HepG2 (cell line): ENCODE measurements around the gene SLC45A1. TPM values are rescaled to one million over a fixed set of nuclear protein-coding genes. Genes with fewer than 3 reads are reported as not detected.

Experiments
- ATAC-seq: fragments of 200-7000 bp; cut with Tn5 transposase; 3 replicates; pipeline ENCODE4 v1.9.1; 2020; ENCODE audit warnings: mild to moderate bottlenecking, moderate library complexity
- BruUV-seq: library from RNA; stranded (reverse); fragments of 400-500 nt; replicated peaks from 2 replicates; lab custom pipeline; 2021; lab: Mats Ljungman, UMichigan
- CTCF ChIA-PET: fragments of 300-600 bp; formaldehyde crosslinking; extraction: SDS; loops from one replicate; lab custom pipeline; 2021; ENCODE audit warnings: low total read pairs, inconsistent platforms, low intra/inter-chr PET ratio; lab: Yijun Ruan, JAX
- POLR2A ChIA-PET: fragments of 350-600 bp; sonication (Branson Sonifier 250); formaldehyde crosslinking; loops from one replicate; lab custom pipeline; 2020; ENCODE audit warnings: antibody characterized with exemption, inconsistent platforms; lab: Yijun Ruan, JAX
- DNase-seq: peaks from one replicate; pipeline ENCODE4 v3.0.0-alpha.2; 2015; ENCODE audit warnings: low spot score
- FAIRE-seq: peaks from 3 replicates; lab custom pipeline; 2011; peaks lifted over from hg19 to GRCh38; lab: Jason Lieb, UNC
- H2AFZ ChIP-seq: one replicate; pipeline ENCODE4 v1.6.1; 2011; ENCODE audit warnings: low read length, inconsistent platforms
- H3K27ac ChIP-seq: fragments of 300-600 bp; 3 replicates; pipeline ENCODE4 v1.8.0; 2011; ENCODE audit warnings: mixed run types, mild to moderate bottlenecking, mixed read lengths, low read length, inconsistent platforms; ENCODE audit not compliant: insufficient read depth; ENCODE audit errors: extremely low read length
- H3K27me3 ChIP-seq, 2 experiments: fragments of 200-600 bp in 1 of 2; 2 replicates in 1 of 2; 3 replicates in 1 of 2; pipeline versions ENCODE4 v1.6.0 to v1.8.0; 2011; ENCODE audit warnings: low read length in 2 of 2, mild to moderate bottlenecking in 2 of 2, moderate library complexity in 2 of 2, inconsistent platforms in 1 of 2; ENCODE audit not compliant: insufficient read depth in 2 of 2, control insufficient read depth in 1 of 2
- H3K36me3 ChIP-seq, 2 experiments: fragments of 200-600 bp in 1 of 2; replicated peaks in 1 of 2; 2 replicates in 1 of 2; 3 replicates in 1 of 2; pipeline versions ENCODE4 v1.5.1 to v1.8.0; 2011; ENCODE audit warnings: low read length in 2 of 2, inconsistent platforms in 1 of 2; ENCODE audit not compliant: insufficient read depth in 2 of 2, control insufficient read depth in 1 of 2
- H3K4me1 ChIP-seq: 2 replicates; pipeline ENCODE4 v1.5.1; 2012; ENCODE audit warnings: low read length, inconsistent platforms; ENCODE audit not compliant: insufficient read depth
- H3K4me2 ChIP-seq: 2 replicates; pipeline ENCODE4 v1.6.0; 2011; ENCODE audit warnings: low read depth, low read length, inconsistent platforms
- H3K4me3 ChIP-seq, 3 experiments: fragments of 200-600 bp in 1 of 3; sonication (generic), shearing (Covaris generic) in 1 of 3; replicated peaks in 1 of 3; 2 replicates each; pipeline ENCODE4 v1.5.1; 2011 to 2016; ENCODE audit warnings: low read length in 3 of 3, inconsistent platforms in 2 of 3, low read depth in 2 of 3, mild to moderate bottlenecking in 2 of 3, control low read depth in 1 of 3, mixed read lengths in 1 of 3; ENCODE audit not compliant: insufficient read depth in 1 of 3
- H3K79me2 ChIP-seq: one replicate; pipeline ENCODE4 v1.6.1; 2011; ENCODE audit warnings: low read length, inconsistent platforms; ENCODE audit not compliant: insufficient read depth
- H3K9ac ChIP-seq: 2 replicates; pipeline ENCODE4 v1.6.0; 2011; ENCODE audit warnings: mild to moderate bottlenecking, low read depth, low read length, inconsistent platforms; ENCODE audit not compliant: insufficient read depth
- H3K9me3 ChIP-seq: 2 replicates; pipeline ENCODE4 v1.5.1; 2012; ENCODE audit warnings: mild to moderate bottlenecking, low read length
- H4K20me1 ChIP-seq: 2 replicates; pipeline ENCODE4 v1.6.0; 2011; ENCODE audit warnings: inconsistent platforms, mild to moderate bottlenecking, low read length, moderate library complexity; ENCODE audit not compliant: insufficient read depth
- FOXP4 ChIP-seq: sonication (generic); formaldehyde crosslinking; IDR thresholded peaks from 2 replicates; pipeline ENCODE4 v1.4.0; 2020; ENCODE audit warnings: missing genetic modification reagents
- KAT7 ChIP-seq: IDR thresholded peaks from 2 replicates; pipeline ENCODE4 v1.6.1; 2018; ENCODE audit warnings: borderline replicate concordance, missing compliant biosample characterization
- NR3C1 ChIP-seq: sonication (generic); formaldehyde crosslinking; IDR thresholded peaks from 2 replicates; pipeline ENCODE4 v1.4.0; 2020; ENCODE audit warnings: missing genetic modification reagents
- POGZ ChIP-seq: sonication (generic); formaldehyde crosslinking; IDR thresholded peaks from 2 replicates; pipeline ENCODE4 v1.4.0; 2020; ENCODE audit warnings: mild to moderate bottlenecking, missing genetic modification reagents
- YEATS4 ChIP-seq: sonication (generic); formaldehyde crosslinking; IDR thresholded peaks from 2 replicates; pipeline ENCODE4 v1.4.0; 2020; ENCODE audit warnings: missing genetic modification reagents, borderline replicate concordance
- ZNF44 ChIP-seq: sonication (generic); formaldehyde crosslinking; IDR thresholded peaks from 2 replicates; pipeline ENCODE4 v1.5.1; 2020; ENCODE audit warnings: mild to moderate bottlenecking, missing genetic modification reagents
- ZNF460 ChIP-seq: sonication (generic); formaldehyde crosslinking; IDR thresholded peaks from 2 replicates; pipeline ENCODE4 v1.5.1; 2020; ENCODE audit warnings: missing genetic modification reagents, mild to moderate bottlenecking, borderline replicate concordance
- ZNF777 ChIP-seq: sonication (generic); formaldehyde crosslinking; IDR thresholded peaks from 2 replicates; pipeline ENCODE4 v1.4.0; 2020; ENCODE audit warnings: missing genetic modification reagents
- WGBS: methylation state at CpG from one replicate; pipeline ENCODE4 v1.1.6; 2017; ENCODE audit warnings: low lambda C conversion rate; 5-methylcytosine and 5-hydroxymethylcytosine counted together
- in situ Hi-C: cut with HindIII; loops from 2 replicates; pipeline ENCODE4 v1.10.0; 2017; ENCODE audit warnings: low pct_unique_long_range_greater_than_20kb; ENCODE audit not compliant: extremely low pct_ligation_motif_present
- intact Hi-C: fragments of 100-400 bp; cut with micrococcal nuclease; formaldehyde crosslinking; loops from one replicate; pipeline ENCODE4 v1.10.0; 2022; ENCODE audit not compliant: unreplicated experiment
- polyA plus RNA-seq, 8 experiments: library from polyadenylated mRNA; depleted of rRNA in 3 of 8; stranded (reverse) in 7 of 8; unstranded in 1 of 8; fragments of >200 nt; fragmentation: Illumina TruSeq in 4 of 8; extraction: Trizol in 4 of 8; gene quantifications; 2 replicates each; pipeline versions ENCODE4 v1.2.1 to v1.2.3, GENCODE V29; 2011 to 2016; ENCODE audit warnings: low read depth in 4 of 8, missing spikeins in 1 of 8, mixed read lengths in 1 of 8; ENCODE audit not compliant: insufficient read depth in 1 of 8
- total RNA-seq, 5 experiments: library from RNA; depleted of rRNA; stranded (reverse); fragments of >200 nt; fragmentation: Illumina TruSeq; extraction: Trizol; gene quantifications; 2 replicates each; pipeline ENCODE4 v1.2.3, GENCODE V29; 2016; ENCODE audit warnings: low read depth in 1 of 5

Gene SLC45A1
- total and polyA plus RNA-seq, 2 of the 13 experiments (the other 11 are each of a cell fraction or from before 2014, with no cell fraction given), result not detected

GRCh38 chr1:8389958-8390535, 72.1 kb downstream of the SLC45A1 start:
- FAIRE-seq (no peak), ATAC-seq (no peak), DNase-seq (no peak)
- ChIA-PET POLR2A (no interaction called here), CTCF (no interaction called here)
- 96% methylated on average over 7 of the region's 7 CpGs for WGBS
- intact Hi-C loops (no loop called here), in situ Hi-C loops (no loop called here)
- H3K9ac ChIP-seq, result no peak overlapping the region
- no peak overlapping the region for H3K4me3 ChIP-seq
- peaks cover 34% of the 10 kb centered on the region for H4K20me1 ChIP-seq
- H3K4me2 ChIP-seq, result no peak overlapping the region
- H3K79me2 ChIP-seq, result peaks cover 72% of the 10 kb centered on the region
- no peak overlapping the region for H3K27ac ChIP-seq
- no peak overlapping the region for H2AFZ ChIP-seq
- no peaks in the 10 kb centered on the region for H3K27me3 ChIP-seq
- H3K4me1 ChIP-seq, result no peaks in the 10 kb centered on the region
- no TSS peak for BruUV-seq
- no peaks in the 10 kb centered on the region for H3K9me3 ChIP-seq
- H3K36me3 ChIP-seq, result peaks cover 11 to 45% of the 10 kb centered on the region in 2 experiments
- TF ChIP-seq FOXP4 (no peak), ZNF777 (no peak), YEATS4 (CRISPR knock-in tag) (no peak), ZNF44 (CRISPR knock-in tag) (no peak), ZNF460 (CRISPR knock-in tag) (no peak), POGZ (CRISPR knock-in tag) (no peak), KAT7 (CRISPR knock-in tag) (no peak), NR3C1 (no peak)
